WTC11 (cell line): ENCODE results near the gene PRR23E. TPM values are rescaled to one million over a fixed set of nuclear protein-coding genes. Genes with fewer than 3 reads are reported as not detected.

Experiments used
- ATAC-seq: fragments of 200-7000 bp; cut with Tn5 transposase; 2 replicates; pipeline ENCODE4 v1.10.0; 2021; ENCODE audit warnings: mild to moderate bottlenecking, moderate library complexity
- CTCF ChIA-PET: fragments of 300-600 bp; sonication (Branson Sonifier 250); formaldehyde crosslinking; loops from one replicate; lab custom pipeline; 2021; ENCODE audit warnings: antibody characterized with exemption; lab: Charles Lee
- POLR2A ChIA-PET: fragments of 350-600 bp; sonication (Branson Sonifier 250); formaldehyde crosslinking; loops from one replicate; lab custom pipeline; 2021; ENCODE audit warnings: antibody characterized with exemption; lab: Charles Lee
- DNase-seq: peaks from one replicate; pipeline ENCODE4 v3.0.0; 2021; ENCODE audit warnings: low spot score
- H3K27ac Mint-ChIP-seq: 2 replicates; pipeline ENCODE4 v1.8.0; 2021; ENCODE audit warnings: mixed read lengths
- H3K27me3 Mint-ChIP-seq: 2 replicates; pipeline ENCODE4 v1.8.0; 2021; ENCODE audit warnings: low read depth, mild to moderate bottlenecking, moderate library complexity, mixed read lengths
- H3K36me3 Mint-ChIP-seq: 2 replicates; pipeline ENCODE4 v1.8.0; 2021; ENCODE audit warnings: mixed read lengths
- H3K4me1 Mint-ChIP-seq: 2 replicates; pipeline ENCODE4 v1.8.0; 2022; ENCODE audit warnings: mixed read lengths
- H3K4me3 Mint-ChIP-seq: 2 replicates; pipeline ENCODE4 v1.8.0; 2021; ENCODE audit warnings: mild to moderate bottlenecking, moderate library complexity, mixed read lengths
- H3K9me3 Mint-ChIP-seq: 2 replicates; pipeline ENCODE4 v1.8.0; 2021; ENCODE audit warnings: mixed read lengths
- ATF6 ChIP-seq: sonication (generic); formaldehyde crosslinking; IDR thresholded peaks from 2 replicates; pipeline ENCODE4 v1.8.1; 2023; ENCODE audit warnings: mild to moderate bottlenecking, missing genetic modification reagents
- CTCF ChIP-seq: fragments of 200-600 bp; IDR thresholded peaks from 2 replicates; pipeline ENCODE4 v1.8.0; 2022; ENCODE audit warnings: antibody characterized with exemption
- ELF4 ChIP-seq: sonication (generic); formaldehyde crosslinking; IDR thresholded peaks from 2 replicates; pipeline ENCODE4 v1.8.1; 2022; ENCODE audit warnings: low read depth, mild to moderate bottlenecking, moderate library complexity, missing genetic modification reagents
- KAT7 ChIP-seq: sonication (generic); formaldehyde crosslinking; IDR thresholded peaks from 2 replicates; pipeline ENCODE4 v1.8.1; 2023; ENCODE audit warnings: missing genetic modification reagents, mild to moderate bottlenecking, borderline replicate concordance
- PRDM15 ChIP-seq: sonication (generic); formaldehyde crosslinking; IDR thresholded peaks from 2 replicates; pipeline ENCODE4 v1.8.0; 2022; ENCODE audit warnings: missing genetic modification reagents
- TEAD4 ChIP-seq: sonication (generic); formaldehyde crosslinking; IDR thresholded peaks from 2 replicates; pipeline ENCODE4 v1.8.0; 2022; ENCODE audit warnings: mild to moderate bottlenecking, missing genetic modification reagents
- total RNA-seq: library from RNA; stranded (reverse); gene quantifications from 3 replicates; pipeline ENCODE4 v1.2.3, GENCODE V29; 2021
- TF ChIP-seq, protein P1 (sequence below): fragments of 250-450 bp; sonication (Bioruptor Pico); IDR thresholded peaks from 2 replicates; pipeline ENCODE4 v1.9.0; 2021; ENCODE audit warnings: mild to moderate bottlenecking, borderline replicate concordance
- TF ChIP-seq, protein P2 (sequence below): sonication (generic); formaldehyde crosslinking; IDR thresholded peaks from 2 replicates; pipeline ENCODE4 v1.8.1; 2023; ENCODE audit warnings: mild to moderate bottlenecking, missing genetic modification reagents
- TF ChIP-seq, protein P3 (sequence below): fragments of 250-450 bp; sonication (Bioruptor Pico); conservative IDR thresholded peaks from 2 replicates; pipeline ENCODE4 v1.9.0; 2021; ENCODE audit warnings: mild to moderate bottlenecking

Gene PRR23E
- total RNA-seq, 1 experiment from 2014 or later = not detected

GRCh38 chr3:127203024-127203423, 10.1 kb downstream of the PRR23E start (continued):
- TF ChIP-seq, protein P1, sequence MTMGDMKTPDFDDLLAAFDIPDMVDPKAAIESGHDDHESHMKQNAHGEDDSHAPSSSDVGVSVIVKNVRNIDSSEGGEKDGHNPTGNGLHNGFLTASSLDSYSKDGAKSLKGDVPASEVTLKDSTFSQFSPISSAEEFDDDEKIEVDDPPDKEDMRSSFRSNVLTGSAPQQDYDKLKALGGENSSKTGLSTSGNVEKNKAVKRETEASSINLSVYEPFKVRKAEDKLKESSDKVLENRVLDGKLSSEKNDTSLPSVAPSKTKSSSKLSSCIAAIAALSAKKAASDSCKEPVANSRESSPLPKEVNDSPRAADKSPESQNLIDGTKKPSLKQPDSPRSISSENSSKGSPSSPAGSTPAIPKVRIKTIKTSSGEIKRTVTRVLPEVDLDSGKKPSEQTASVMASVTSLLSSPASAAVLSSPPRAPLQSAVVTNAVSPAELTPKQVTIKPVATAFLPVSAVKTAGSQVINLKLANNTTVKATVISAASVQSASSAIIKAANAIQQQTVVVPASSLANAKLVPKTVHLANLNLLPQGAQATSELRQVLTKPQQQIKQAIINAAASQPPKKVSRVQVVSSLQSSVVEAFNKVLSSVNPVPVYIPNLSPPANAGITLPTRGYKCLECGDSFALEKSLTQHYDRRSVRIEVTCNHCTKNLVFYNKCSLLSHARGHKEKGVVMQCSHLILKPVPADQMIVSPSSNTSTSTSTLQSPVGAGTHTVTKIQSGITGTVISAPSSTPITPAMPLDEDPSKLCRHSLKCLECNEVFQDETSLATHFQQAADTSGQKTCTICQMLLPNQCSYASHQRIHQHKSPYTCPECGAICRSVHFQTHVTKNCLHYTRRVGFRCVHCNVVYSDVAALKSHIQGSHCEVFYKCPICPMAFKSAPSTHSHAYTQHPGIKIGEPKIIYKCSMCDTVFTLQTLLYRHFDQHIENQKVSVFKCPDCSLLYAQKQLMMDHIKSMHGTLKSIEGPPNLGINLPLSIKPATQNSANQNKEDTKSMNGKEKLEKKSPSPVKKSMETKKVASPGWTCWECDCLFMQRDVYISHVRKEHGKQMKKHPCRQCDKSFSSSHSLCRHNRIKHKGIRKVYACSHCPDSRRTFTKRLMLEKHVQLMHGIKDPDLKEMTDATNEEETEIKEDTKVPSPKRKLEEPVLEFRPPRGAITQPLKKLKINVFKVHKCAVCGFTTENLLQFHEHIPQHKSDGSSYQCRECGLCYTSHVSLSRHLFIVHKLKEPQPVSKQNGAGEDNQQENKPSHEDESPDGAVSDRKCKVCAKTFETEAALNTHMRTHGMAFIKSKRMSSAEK (CRISPR knock-in tag) = no peak
- TF ChIP-seq ATF6 = no peak

DNA sequence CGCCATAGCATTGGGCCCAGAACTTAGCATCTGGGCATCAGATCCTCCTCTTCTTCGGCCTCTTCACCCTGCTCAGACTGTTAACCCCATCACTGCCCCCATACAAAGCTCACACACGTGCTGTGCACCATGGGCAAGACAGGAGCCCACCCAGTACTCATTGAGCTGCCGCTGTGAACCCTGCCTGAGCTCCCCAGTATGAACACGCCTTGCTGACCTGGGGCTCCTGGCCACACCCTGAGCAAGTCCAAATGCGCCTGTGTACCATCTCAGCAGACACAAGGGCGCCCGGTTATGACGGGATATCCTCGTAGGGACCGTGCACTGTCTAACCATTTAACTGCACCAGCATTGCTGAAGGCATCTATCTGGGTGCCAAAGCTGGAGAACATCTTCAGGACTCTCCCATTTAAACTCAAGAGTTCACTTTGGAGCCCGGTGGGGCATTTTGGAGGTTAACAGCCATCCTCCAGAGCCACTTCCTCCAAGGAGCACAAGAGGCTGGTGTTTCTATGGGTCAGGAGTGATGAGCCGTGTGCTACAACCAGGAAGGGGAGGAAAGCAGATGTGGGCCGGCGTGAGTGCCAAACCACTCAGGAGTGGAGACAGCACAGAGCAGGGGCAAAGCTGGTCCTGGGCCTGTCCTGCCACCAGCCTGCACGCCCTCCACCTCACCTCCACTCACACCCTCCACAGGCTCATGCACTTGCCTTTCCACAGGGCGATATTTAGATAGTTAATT, 12.1 kb downstream of the PRR23E start:
- POLR2A ChIA-PET = no interaction called here
- ATAC-seq (no peak), DNase-seq (no peak)
- no peak for TF ChIP-seq PRDM15 (CRISPR knock-in tag)
- no peak for TF ChIP-seq ELF4 (CRISPR knock-in tag)
- no peak for TF ChIP-seq KAT7 (CRISPR knock-in tag)
- TF ChIP-seq, protein P2, sequence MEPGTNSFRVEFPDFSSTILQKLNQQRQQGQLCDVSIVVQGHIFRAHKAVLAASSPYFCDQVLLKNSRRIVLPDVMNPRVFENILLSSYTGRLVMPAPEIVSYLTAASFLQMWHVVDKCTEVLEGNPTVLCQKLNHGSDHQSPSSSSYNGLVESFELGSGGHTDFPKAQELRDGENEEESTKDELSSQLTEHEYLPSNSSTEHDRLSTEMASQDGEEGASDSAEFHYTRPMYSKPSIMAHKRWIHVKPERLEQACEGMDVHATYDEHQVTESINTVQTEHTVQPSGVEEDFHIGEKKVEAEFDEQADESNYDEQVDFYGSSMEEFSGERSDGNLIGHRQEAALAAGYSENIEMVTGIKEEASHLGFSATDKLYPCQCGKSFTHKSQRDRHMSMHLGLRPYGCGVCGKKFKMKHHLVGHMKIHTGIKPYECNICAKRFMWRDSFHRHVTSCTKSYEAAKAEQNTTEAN (CRISPR knock-in tag) = no peak
- TF ChIP-seq, protein P3, sequence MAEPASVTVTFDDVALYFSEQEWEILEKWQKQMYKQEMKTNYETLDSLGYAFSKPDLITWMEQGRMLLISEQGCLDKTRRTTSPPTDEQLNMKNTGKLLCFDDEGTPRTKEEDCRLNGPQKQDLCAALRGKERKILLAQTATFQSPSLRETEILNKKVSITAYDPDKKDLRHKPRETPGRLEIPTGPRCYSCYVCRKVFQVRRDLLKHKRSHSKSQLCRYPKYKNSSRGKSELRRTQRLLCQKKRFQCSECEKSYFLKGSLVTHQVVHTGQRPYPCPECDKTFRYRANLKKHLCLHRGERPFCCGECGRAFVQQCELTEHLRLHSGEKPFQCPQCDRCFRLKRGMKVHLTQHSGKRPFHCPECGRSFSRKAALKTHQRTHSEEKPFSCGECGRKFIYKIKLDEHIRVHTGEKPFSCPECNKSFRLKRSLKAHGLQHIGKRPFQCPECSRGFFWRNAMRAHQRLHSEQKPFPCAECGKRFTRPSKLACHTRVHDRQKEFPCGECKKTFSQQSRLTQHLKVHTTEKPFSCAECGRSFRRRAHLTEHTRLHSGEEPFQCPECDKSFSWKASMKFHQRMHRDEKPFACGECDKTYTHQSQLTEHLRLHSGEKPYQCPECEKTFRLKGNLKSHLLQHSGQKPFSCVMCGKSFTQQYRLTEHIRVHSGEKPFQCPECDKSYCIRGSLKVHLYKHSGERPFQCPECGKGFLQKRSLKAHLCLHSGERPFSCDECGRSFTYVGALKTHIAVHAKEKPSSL = no peak
- no peak for TF ChIP-seq CTCF
- no peak for TF ChIP-seq TEAD4 (CRISPR knock-in tag)
- peaks cover 5% of the 10 kb centered on the region; the same call in 1 of the 2 replicates for H3K36me3 Mint-ChIP-seq
- H3K9me3 Mint-ChIP-seq = peaks cover 23% of the 10 kb centered on the region
- CTCF ChIA-PET = no interaction called here
- no peak overlapping the region for H3K27ac Mint-ChIP-seq
- H3K4me3 Mint-ChIP-seq = no peak overlapping the region
- peaks cover 8% of the 10 kb centered on the region for H3K4me1 Mint-ChIP-seq
- no peaks in the 10 kb centered on the region; the same call in 1 of the 2 replicates for H3K27me3 Mint-ChIP-seq
